ENCODE results near the gene SKAP1. TPM values are rescaled to one million over a fixed set of nuclear protein-coding genes. Genes with fewer than 3 reads are reported as not detected.
A peak's percentile ranks its signal among the peaks of the same experiment; 100 is the strongest.

Gene SKAP1
- total and polyA plus RNA-seq, 2 experiments from 2014 or later: 0.27 TPM; not detected in 1

DNA sequence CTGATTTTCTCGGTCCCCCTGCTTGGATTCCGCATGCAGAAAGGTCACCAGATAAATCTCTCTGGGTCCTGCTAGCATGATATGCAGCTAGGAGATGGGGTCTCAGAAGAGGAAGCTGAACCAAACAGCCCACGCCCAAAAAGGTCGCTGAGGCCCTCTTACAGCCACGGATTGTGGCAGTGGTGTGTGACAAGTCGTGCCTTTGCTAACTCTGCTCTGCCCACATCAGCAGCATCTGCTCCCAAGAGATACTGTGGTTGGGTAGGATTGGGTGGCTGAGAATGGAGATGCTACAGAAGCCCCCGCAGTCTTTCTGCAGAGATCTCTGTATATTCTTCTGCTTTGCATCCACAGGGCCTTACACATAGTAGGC is 15.2 kb upstream of the SKAP1 start:
- Histone ChIP-seq H3K9me2 (ENCODE audit: insufficient read depth) (peaks cover 4% of the 10 kb centered on the region; the same call in 1 of the 2 replicates), H3K4me3 (no peak overlapping the region), H3K36me3 (ENCODE audit: insufficient read depth) (no peaks in the 10 kb centered on the region), H3K4me1 (ENCODE audit: insufficient read depth) (no peaks in the 10 kb centered on the region), H3F3A (replicated peaks; ENCODE audit: low read depth) (no peaks in the 10 kb centered on the region), H3K79me2 (replicated peaks; ENCODE audit: insufficient read depth) (no peaks in the 10 kb centered on the region), H3K27ac (ENCODE audit: low read depth) (no peak overlapping the region), H3K27me3 (ENCODE audit: insufficient read depth) (no peaks in the 10 kb centered on the region; the same call in 1 of the 2 replicates), H2AFZ (0 out of 2 replicates have a peak overlapping the region, but pooled peaks have one; percentile 72), H4K20me1 (replicated peaks; ENCODE audit: insufficient read depth) (no peaks in the 10 kb centered on the region), H3K4me2 (no peak overlapping the region)
- Mint-ChIP-seq H3K36me3 (ENCODE audit: low read depth) (no peaks in the 10 kb centered on the region), H3K27me3 (ENCODE audit: insufficient read depth, low read depth, poor library complexity) (peaks cover 5% of the 10 kb centered on the region), H3K9me3 (no peaks in the 10 kb centered on the region), H3K4me1 (no peaks in the 10 kb centered on the region), H3K27ac (no peak overlapping the region), H3K4me3 (no peak overlapping the region)
- ATAC-seq: no peak
- no peak for TF ChIP-seq EZH2 (IDR thresholded peaks at IDR 0.05; ENCODE audit: low read depth, unreplicated experiment)
- no peak for TF ChIP-seq POLR2AphosphoS5 (IDR thresholded peaks at IDR 0.05; ENCODE audit: low read depth)
- no peak for TF ChIP-seq ETS1 (IDR thresholded peaks at IDR 0.05)
- no peak for TF ChIP-seq REST (IDR thresholded peaks at IDR 0.05; ENCODE audit: unreplicated experiment)
- TF ChIP-seq, protein P1, sequence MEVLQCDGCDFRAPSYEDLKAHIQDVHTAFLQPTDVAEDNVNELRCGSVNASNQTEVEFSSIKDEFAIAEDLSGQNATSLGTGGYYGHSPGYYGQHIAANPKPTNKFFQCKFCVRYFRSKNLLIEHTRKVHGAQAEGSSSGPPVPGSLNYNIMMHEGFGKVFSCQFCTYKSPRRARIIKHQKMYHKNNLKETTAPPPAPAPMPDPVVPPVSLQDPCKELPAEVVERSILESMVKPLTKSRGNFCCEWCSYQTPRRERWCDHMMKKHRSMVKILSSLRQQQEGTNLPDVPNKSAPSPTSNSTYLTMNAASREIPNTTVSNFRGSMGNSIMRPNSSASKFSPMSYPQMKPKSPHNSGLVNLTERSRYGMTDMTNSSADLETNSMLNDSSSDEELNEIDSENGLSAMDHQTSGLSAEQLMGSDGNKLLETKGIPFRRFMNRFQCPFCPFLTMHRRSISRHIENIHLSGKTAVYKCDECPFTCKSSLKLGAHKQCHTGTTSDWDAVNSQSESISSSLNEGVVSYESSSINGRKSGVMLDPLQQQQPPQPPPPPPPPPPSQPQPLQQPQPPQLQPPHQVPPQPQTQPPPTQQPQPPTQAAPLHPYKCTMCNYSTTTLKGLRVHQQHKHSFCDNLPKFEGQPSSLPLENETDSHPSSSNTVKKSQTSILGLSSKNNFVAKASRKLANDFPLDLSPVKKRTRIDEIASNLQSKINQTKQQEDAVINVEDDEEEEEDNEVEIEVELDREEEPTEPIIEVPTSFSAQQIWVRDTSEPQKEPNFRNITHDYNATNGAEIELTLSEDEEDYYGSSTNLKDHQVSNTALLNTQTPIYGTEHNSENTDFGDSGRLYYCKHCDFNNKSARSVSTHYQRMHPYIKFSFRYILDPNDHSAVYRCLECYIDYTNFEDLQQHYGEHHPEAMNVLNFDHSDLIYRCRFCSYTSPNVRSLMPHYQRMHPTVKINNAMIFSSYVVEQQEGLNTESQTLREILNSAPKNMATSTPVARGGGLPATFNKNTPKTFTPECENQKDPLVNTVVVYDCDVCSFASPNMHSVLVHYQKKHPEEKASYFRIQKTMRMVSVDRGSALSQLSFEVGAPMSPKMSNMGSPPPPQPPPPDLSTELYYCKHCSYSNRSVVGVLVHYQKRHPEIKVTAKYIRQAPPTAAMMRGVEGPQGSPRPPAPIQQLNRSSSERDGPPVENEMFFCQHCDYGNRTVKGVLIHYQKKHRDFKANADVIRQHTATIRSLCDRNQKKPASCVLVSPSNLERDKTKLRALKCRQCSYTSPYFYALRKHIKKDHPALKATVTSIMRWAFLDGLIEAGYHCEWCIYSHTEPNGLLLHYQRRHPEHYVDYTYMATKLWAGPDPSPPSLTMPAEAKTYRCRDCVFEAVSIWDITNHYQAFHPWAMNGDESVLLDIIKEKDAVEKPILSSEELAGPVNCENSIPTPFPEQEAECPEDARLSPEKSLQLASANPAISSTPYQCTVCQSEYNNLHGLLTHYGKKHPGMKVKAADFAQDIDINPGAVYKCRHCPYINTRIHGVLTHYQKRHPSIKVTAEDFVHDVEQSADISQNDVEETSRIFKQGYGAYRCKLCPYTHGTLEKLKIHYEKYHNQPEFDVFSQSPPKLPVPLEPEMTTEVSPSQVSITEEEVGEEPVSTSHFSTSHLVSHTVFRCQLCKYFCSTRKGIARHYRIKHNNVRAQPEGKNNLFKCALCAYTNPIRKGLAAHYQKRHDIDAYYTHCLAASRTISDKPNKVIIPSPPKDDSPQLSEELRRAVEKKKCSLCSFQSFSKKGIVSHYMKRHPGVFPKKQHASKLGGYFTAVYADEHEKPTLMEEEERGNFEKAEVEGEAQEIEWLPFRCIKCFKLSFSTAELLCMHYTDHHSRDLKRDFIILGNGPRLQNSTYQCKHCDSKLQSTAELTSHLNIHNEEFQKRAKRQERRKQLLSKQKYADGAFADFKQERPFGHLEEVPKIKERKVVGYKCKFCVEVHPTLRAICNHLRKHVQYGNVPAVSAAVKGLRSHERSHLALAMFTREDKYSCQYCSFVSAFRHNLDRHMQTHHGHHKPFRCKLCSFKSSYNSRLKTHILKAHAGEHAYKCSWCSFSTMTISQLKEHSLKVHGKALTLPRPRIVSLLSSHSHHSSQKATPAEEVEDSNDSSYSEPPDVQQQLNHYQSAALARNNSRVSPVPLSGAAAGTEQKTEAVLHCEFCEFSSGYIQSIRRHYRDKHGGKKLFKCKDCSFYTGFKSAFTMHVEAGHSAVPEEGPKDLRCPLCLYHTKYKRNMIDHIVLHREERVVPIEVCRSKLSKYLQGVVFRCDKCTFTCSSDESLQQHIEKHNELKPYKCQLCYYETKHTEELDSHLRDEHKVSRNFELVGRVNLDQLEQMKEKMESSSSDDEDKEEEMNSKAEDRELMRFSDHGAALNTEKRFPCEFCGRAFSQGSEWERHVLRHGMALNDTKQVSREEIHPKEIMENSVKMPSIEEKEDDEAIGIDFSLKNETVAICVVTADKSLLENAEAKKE (CRISPR knock-in tag; IDR thresholded peaks at IDR 0.05): no peak
- TF ChIP-seq ZNF331 (CRISPR knock-in tag; IDR thresholded peaks at IDR 0.05; ENCODE audit: low read depth): no peak
- no peak for TF ChIP-seq JUNB (IDR thresholded peaks at IDR 0.05; ENCODE audit: unreplicated experiment)
- TF ChIP-seq ZNF114 (CRISPR knock-in tag; IDR thresholded peaks at IDR 0.05): no peak
- TF ChIP-seq STAT1 (IDR thresholded peaks at IDR 0.05; ENCODE audit: unreplicated experiment): no peak
- TF ChIP-seq CREB1 (CRISPR knock-in tag; IDR thresholded peaks at IDR 0.05; ENCODE audit: low read depth): no peak
- no peak for TF ChIP-seq NANOG (IDR thresholded peaks at IDR 0.05; ENCODE audit: borderline replicate concordance)
- TF ChIP-seq, protein P2, sequence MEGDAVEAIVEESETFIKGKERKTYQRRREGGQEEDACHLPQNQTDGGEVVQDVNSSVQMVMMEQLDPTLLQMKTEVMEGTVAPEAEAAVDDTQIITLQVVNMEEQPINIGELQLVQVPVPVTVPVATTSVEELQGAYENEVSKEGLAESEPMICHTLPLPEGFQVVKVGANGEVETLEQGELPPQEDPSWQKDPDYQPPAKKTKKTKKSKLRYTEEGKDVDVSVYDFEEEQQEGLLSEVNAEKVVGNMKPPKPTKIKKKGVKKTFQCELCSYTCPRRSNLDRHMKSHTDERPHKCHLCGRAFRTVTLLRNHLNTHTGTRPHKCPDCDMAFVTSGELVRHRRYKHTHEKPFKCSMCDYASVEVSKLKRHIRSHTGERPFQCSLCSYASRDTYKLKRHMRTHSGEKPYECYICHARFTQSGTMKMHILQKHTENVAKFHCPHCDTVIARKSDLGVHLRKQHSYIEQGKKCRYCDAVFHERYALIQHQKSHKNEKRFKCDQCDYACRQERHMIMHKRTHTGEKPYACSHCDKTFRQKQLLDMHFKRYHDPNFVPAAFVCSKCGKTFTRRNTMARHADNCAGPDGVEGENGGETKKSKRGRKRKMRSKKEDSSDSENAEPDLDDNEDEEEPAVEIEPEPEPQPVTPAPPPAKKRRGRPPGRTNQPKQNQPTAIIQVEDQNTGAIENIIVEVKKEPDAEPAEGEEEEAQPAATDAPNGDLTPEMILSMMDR (conservative IDR thresholded peaks at IDR 0.05; ENCODE audit: low read depth in 2 of 2): no peak
- DNase-seq (ENCODE audit: low spot score): no peak

All from GM23338 (cell line).